Fibroblast of skin of left biceps (primary cell): ENCODE results near the gene MEF2C.
"Not testable (repeated sequence)": the region's sequence is repeated elsewhere in the genome, so short reads cannot be mapped to it uniquely, and the experiment has no call there.

Experiments used
- DNase-seq, 2 experiments: peaks; one replicate each; pipeline ENCODE4 v3.0.0-alpha.2; 2013; ENCODE audit warnings: low read depth in 2 of 2

MEF2C gene

GRCh38 chr5:88883059-88883835 lies at the start of gene MEF2C:
Gene MEF2C (minus strand): TSS chr5:88883184. CDS start chr5:88823788, 59,396 bp downstream.
- peak; percentile 74 to 75 for DNase-seq

DNA sequence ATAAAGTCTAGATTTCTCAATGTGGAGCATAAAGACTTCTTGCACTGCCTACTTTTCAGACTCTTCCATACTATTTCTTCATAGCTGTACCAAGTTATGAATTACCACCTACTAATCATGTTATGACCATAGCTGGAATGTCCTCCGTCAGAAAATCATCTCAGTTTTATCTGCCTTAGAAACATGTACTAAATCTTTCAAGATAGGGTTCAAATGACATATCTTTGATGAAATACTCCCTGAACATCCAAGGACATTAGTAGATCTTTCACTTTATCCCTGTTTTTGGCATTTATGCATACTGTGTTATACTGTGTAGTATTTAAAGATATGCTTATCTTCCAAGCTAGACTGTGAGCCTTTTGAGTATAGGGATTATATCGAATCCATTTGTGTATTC lies 49.6 kb upstream of the MEF2C start:
- no peak for DNase-seq

DNA sequence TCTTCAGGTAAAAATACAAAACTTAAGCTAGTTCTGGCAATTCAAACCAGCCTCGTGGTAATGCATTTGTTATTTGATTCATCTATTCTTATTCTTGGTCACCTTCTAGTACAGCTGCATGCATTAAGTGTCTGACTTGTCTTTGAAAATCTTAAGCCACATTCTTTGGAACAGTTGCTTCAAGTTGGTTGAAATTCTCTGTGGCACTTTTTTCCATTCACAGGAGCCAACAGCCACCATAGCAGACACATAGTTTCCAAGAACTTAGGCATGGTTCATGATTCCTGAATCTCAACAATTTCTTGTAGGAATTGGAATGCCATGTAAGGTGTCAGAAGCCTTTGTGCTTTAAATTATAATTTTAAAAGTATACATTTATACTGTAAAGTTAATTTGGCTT lies 47.4 kb upstream of the MEF2C start:
- DNase-seq: no peak

DNA sequence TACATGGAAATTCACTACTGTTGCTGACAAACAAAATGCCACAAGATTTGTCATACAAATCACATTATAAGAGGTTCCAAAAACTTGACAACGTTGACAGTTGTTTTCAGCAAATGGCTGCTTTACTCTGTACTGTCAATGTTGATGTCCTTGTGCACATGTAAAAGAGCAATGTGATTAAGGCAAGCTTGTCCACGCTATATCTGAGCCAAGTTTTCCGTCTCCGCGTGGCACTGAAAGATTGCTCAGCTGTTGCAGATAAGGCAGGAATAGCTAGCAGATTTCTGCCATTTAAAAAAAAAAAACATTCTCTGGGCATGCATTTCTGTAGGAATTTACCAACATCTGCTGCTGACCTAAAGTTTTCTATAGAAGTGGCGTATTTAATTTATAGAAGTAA lies 46.4 kb upstream of the MEF2C start:
- DNase-seq: no peak

GRCh38 chr5:88926774-88927173 lies 43.8 kb upstream of the MEF2C start:
- no peak for DNase-seq

- no peak for DNase-seq
Measured at GRCh38 chr5:88925692-88926490, 42.9 kb upstream of the MEF2C start.

DNA sequence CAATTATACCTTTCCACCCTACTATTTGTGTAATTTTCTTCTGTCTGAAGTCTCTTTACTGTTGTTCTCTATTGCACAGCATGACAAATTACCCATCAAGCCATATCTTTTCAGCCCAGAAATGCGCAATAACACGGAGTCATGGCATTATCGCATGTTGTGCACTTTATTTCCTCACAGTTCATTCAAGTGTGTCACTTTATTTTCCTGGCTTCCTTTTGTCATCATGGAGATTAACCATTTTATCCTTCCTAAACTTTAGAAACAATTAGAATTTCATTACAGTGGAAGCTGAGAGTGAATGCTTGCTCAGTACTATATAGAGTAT lies 41.3 kb upstream of the MEF2C start:
- DNase-seq: no peak

DNA sequence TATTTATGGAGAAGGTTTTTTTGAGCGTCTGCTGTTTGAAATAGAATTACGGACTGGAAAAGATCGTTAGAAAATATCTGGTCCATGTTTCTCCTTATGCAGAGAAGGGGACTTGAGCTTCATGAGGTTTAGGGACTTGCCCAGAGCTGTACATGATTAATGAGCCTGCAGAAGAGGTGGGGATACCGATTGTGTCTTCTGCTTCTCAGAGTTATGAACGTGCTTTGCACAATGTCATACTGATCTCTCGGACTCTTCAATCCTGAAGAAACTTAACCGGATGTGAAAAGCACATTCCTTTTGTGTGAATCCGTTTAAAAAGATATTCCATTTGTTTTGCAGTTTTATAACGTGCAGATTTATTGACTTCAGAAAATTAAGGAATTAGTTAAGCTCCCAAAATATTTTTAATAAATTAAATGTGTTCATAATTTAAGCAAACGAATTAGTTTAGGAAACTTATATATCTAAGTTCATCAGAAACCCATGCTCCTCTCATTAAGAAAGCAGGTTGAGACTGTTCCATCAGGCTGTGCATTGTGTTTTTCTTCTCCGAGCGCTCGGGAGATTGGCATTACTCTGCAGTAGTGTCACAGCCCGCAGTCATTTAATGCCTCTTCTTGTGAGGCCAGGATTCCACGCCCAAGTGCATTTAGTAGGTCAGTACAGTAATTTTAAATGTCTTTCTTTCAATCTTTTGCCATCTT lies 40.8 kb upstream of the MEF2C start:
- DNase-seq: no peak

GRCh38 chr5:88912743-88913142 lies 29.8 kb upstream of the MEF2C start:
- DNase-seq: not testable (repeated sequence)

GRCh38 chr5:88911059-88911572 lies 28.1 kb upstream of the MEF2C start:
- not testable (repeated sequence) for DNase-seq

DNA sequence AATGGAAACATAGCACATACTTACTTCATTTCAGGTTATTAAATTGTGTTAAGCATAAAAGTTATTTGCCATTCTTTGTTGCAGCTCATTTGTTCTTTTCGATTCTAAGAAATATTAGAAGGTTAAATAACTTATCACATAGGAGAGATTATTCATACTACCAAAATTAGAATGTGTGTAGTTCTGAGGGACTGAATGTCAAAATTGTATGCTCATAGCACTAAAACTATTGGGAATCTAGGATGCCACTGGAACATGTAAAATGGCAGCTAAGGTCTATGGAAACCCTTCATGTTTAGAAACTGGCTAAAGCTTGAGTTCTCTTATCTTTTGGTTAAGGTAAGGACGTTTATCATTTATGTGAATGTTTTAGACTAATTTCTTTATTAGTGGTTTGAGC lies 21.5 kb upstream of the MEF2C start:
- not testable (repeated sequence) for DNase-seq

GRCh38 chr5:88903966-88904365 lies 21.0 kb upstream of the MEF2C start:
- DNase-seq: not testable (repeated sequence)

- DNase-seq: not testable (repeated sequence)
Measured at GRCh38 chr5:88901077-88901476, 18.1 kb upstream of the MEF2C start.

GRCh38 chr5:88899096-88899737 lies 16.2 kb upstream of the MEF2C start:
- DNase-seq: no peak

GRCh38 chr5:88897748-88898147 lies 14.8 kb upstream of the MEF2C start:
- no peak for DNase-seq

DNA sequence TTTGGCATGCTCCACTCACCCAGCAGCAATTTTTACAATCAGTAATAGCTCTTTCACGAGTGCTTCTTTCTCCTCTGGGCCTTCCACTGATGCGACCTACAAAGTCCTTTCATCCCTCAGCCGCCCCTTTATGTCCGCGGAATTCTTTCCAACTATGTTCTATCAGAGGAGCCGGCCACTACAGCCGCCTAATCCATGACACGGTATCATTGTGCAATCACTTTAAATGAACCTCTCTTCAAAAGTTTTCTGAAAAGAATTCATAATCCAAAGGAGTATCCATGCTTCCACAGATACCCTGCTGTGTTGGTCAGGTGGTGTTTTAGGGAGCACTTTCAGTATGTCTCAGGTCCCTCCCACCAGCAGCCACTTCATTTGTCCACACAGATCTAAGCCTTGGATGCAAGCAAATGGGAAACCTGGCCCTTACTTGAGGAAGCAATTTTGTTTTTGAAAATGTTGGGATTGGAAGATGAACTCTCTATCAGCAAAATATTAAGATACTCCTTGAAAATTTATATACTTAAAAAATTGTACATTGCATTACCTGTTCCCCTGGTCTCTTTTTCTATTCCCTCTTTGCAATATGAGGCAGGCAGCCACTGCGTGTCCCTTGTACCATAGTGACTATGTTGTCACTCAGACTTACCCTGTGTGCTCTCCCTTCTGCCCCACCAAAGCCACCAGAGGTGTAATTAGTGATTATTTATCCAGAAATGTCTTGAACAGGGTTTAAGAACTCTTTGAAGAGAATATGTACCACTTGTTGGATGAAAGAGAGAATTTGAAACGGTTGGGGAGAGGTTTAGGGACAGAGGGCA lies 12.9 kb upstream of the MEF2C start:
- DNase-seq: no peak

GRCh38 chr5:88892669-88893068 lies 9.7 kb upstream of the MEF2C start:
- DNase-seq: no peak

DNA sequence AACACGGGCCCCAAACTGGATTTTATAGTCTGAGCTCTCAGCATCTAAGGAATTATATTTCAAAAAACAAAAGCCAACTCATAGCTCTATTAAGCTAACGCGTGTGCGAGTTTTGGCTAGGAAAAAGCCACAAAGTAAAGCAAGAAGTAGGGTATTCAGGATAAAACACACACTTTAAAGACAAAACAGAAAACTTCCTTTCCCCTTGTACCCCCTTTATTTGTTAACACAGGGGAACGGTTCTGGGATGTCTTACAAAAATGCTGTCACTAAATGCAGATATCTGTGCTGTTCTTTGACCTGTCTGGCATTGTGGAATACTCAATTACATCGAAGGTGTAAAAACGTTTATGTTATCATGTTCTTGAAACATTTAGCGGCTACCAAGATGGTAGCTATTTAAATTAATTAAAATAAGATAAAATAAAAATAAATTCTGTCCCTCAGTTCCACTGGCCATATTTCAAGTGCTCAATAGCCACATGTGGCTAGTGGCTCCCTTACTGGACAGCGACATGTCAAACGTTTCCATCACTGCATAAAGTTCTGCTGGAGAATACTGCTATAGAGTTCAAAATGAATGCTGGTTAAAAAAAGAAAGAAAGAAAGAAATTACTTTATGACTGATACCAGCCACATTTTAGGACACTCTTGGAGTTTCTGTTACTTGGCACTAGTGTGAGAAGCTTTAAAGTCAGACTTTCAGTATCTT lies 7.2 kb upstream of the MEF2C start:
- no peak for DNase-seq

DNA sequence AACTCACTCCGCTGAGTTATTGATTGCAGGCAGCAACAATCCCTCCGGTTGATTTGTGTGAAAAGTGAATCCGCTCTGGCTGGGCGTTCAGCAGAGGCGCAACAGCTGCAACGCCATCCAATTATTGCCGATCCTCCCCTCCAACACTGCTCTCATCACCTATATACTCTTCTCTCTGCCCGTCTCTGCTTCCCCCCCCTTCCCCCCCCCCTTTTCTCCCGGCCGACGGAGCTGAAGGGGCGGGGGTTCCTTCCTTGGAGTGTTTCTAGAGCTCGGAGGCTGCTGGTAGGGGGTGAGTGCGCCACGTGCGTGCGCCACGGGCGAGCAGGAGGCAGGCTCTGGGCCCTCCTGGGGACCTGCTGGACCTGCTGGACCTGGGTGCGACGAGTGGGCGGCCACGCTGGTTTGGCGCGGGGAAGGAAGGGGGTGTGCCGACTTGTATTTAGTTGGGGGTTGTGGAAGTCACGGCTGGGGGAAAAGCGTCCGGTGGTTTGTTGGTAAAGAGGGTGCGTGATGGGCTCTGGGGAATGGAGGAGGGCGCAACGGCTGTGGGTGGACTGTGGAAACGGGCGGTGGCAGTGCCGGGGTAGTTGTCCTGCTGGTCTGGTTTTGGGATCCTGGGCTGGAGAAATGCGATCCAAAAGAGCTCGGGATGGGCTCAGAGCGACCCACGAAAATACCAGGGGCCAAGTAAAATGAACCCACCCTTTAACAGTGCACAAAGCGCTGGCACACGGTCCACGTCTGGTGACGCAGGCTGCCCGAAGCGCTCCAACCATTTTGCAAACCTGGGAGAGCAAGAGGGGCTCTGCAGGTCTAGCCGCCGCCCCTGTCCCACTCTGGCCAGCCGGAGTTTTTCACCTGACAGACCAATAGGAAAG lies 6.4 kb upstream of the MEF2C start:
- DNase-seq: no peak
